WTC11 (cell line): ENCODE data around the gene PRF1.

Experiments
- CTCF ChIP-seq: fragments of 200-600 bp; IDR thresholded peaks from 2 replicates; pipeline ENCODE4 v1.8.0; 2022; ENCODE audit warnings: antibody characterized with exemption
- E2F1 ChIP-seq: sonication (generic); formaldehyde crosslinking; IDR thresholded peaks from 2 replicates; pipeline ENCODE4 v1.8.0; 2022; ENCODE audit warnings: mild to moderate bottlenecking, missing genetic modification reagents
- GABPB1 ChIP-seq: sonication (generic); formaldehyde crosslinking; IDR thresholded peaks from 2 replicates; pipeline ENCODE4 v1.8.1; 2023; ENCODE audit warnings: mild to moderate bottlenecking, missing genetic modification reagents
- GRHL2 ChIP-seq: fragments of 250-450 bp; sonication (Bioruptor Pico); IDR thresholded peaks from 2 replicates; pipeline ENCODE4 v1.8.0; 2022; ENCODE audit warnings: mild to moderate bottlenecking, moderate library complexity; ENCODE audit not compliant: insufficient replicate concordance, severe bottlenecking
- IRF1 ChIP-seq: sonication (generic); formaldehyde crosslinking; IDR thresholded peaks from 2 replicates; pipeline ENCODE4 v1.8.0; 2023; ENCODE audit warnings: missing genetic modification reagents
- JUN ChIP-seq: sonication (generic); formaldehyde crosslinking; IDR thresholded peaks from 2 replicates; pipeline ENCODE4 v1.8.0; 2023; ENCODE audit warnings: mild to moderate bottlenecking, missing genetic modification reagents
- SP1 ChIP-seq: sonication (generic); formaldehyde crosslinking; conservative IDR thresholded peaks from 2 replicates; pipeline ENCODE4 v1.8.1; 2022; ENCODE audit warnings: missing genetic modification reagents
- ZNF263 ChIP-seq: sonication (generic); formaldehyde crosslinking; IDR thresholded peaks from 2 replicates; pipeline ENCODE4 v1.8.1; 2022; ENCODE audit warnings: low read depth, mild to moderate bottlenecking, moderate library complexity, missing genetic modification reagents

- no peak for TF ChIP-seq ZNF263
- TF ChIP-seq CTCF, result no peak
- TF ChIP-seq JUN (CRISPR knock-in tag), result no peak
- TF ChIP-seq E2F1, result no peak
- no peak for TF ChIP-seq GABPB1 (CRISPR knock-in tag)
- TF ChIP-seq IRF1 (CRISPR knock-in tag), result no peak
- no peak for TF ChIP-seq GRHL2 (CRISPR knock-in tag)
- TF ChIP-seq SP1 (CRISPR knock-in tag), result no peak
Measured at GRCh38 chr10:70568113-70568512, 34.4 kb downstream of the PRF1 start.
